Stimulated activated CD4-positive, alpha-beta T cell treated with anti-CD3 and anti-CD28 coated beads, TNF-alpha, amount 100 ng/mL, for 24 hours (primary cell): ENCODE measurements around the gene MBNL1.
A peak's percentile ranks its signal among the peaks of the same experiment; 100 is the strongest.

Experiments
- DNase-seq, 3 experiments: peaks; one replicate each; pipeline ENCODE4 v3.0.0-alpha.2; 2020; ENCODE audit warnings: low read depth in 3 of 3

The MBNL1 gene, protein sequence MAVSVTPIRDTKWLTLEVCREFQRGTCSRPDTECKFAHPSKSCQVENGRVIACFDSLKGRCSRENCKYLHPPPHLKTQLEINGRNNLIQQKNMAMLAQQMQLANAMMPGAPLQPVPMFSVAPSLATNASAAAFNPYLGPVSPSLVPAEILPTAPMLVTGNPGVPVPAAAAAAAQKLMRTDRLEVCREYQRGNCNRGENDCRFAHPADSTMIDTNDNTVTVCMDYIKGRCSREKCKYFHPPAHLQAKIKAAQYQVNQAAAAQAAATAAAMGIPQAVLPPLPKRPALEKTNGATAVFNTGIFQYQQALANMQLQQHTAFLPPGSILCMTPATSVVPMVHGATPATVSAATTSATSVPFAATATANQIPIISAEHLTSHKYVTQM

DNA sequence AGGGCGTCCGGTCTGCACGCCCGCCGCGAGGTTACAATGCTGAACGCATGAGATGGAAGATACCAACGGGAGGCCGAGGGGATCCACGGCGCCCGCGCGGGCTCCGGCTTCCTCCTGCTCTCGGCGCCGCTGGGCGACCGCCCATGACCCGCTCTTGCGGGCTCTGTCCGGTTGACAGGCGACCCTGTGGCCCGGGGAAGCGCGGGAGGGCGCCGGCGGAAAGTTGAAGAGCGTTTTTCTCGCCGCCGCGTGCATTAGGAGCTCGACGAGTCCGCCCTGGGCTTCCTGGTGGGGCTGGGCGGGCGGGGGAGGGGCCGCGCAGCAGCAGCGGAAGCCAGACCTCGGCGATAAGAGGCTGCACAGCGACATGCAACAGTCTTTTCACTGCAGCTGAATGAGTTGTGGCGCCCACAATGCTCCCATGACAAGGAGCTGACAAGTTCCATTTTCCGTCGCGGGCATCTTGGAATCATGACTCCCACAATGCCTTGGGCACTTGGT lies at the start of gene MBNL1:
TSS of gene MBNL1 (plus strand) at position 375 of the 501 bp plus-strand sequence. CDS start 31,265 bp downstream, outside the sequence.
- DNase-seq, result peak; percentile 75 to 86 (median 81)

DNA sequence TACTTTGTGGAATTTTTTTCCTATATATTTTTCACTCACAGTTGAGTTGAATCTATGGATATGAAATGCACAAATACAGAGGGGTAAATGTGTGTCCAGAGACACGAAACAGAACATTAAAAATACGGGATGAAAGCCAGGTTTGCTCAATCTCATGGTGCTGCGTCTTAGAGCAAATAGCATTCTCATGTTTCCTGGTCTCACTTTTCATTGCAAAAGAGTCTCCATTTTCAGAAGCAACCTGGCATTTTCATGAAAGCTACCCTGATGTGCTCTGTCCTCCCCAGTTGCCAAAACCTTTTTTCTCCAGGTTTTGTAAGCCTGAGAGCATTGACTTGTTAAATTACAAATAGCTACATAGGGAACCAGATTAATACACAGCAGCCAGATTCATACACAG lies 49.5 kb upstream of the MBNL1 start:
- DNase-seq, result no peak

DNA sequence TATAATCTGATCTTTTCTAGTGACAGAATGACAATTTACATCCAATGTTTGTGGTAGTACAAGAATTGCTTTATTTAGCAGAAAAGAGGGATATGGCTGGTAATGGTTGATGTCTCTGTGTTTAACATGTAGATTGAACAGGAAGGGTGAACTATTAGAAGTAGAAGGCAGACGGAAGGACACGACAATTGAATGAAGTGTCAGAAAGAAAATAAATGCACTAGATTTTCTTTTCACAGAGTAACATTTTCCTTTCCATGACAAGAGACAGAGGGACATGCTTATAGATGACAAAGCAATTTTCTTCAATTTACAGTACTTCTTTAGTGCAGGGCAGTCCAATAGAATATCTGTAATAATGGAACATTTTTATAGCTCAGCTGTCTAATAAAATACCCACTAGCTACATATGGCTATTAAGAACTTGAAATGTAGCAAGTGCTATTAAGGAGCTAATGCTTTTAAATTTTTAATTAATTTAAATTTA lies 48.9 kb upstream of the MBNL1 start:
- no peak for DNase-seq

DNA sequence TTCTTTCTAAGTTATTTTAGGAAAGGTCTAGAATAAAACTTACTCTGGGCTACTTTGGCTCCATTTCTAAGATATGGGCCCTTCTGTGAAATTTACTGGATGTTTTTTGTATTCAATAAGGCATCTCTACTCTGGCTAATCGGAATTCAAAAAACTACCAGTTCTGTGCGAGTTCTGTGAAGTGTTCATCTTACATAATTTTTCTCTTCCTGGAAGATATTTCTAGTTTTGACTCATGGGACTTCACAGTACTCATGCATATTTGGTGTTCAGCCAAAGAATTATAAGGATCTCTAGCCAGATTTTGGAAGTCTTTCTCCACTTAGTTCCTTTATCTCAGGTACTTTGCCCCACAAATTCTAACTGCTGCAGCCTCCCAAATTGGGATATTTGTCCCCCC lies 46.4 kb upstream of the MBNL1 start:
- DNase-seq, result no peak

DNA sequence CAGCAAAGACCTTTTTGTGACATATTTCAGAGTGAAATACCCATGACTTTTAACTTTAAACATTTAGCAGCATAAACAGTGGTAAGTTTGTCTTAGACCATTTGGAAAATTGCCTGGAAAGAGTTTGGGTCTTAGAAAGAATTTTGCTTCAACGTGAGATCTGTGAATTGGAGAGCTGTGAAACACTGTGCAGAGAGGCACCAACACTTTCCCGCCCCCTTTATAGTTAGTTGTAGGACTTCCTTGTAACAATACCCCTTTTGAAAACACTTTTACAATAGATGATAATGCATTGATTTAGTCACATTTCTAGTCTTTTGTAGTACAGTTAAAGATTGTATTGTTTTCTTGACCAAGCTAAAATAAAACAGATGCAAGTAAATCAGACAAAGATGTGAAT lies 43.5 kb upstream of the MBNL1 start:
- no peak for DNase-seq

DNA sequence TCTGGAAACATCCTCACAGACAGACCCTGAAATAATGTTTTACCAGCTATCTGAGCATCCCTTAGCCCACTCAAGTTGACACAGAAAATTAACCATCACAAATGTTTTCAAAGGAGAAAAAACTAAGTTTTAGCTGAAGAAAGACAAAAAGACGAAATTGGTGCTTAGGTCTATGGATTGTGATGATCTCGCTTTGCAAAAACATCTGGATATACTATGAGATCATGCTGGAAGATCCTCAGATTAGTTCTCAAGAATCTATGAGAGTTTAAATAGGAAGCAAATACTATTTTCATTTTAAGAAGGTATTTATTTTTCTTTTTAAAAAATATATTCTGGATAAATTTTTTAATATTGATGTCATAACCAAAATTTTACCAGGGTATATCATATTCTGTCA lies 42.6 kb upstream of the MBNL1 start:
- DNase-seq, result no peak

DNA sequence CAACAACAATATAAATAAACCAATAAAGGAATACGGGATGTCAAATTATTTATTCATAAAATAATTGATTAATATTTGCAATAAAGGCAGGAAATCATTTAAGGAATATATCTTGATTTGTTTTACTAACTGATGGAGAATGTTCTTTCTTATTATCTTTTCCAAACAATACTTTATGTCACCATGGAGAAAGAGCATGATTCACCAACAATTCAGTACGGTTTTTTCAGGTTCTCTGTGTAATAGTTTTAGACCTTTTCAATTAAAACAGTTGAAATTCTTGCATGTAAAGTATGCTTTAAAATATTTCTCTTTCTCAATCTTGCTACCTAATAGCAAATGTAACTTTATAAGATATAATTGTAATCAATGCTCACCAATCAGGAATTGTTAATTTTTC lies 41.7 kb upstream of the MBNL1 start:
- no peak for DNase-seq

DNA sequence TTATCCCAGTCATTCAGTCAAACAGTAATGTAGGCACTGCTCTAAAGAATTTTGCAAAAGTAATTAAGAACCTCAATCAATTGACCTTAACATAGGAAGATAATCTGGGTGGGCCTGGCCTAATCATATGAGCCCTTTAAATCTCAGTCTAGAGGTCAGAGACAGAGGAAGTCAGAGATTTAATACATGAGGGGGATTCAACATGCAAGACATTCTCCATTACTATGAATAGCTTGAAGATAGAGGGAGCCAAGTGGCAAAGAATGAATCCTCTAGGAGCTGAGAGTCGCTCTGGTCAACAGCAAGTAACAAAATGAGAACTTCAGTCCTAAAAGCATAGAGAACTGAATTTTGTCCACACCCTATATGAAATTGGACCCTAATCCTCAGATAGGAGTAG lies 39.0 kb upstream of the MBNL1 start:
- DNase-seq, result no peak

DNA sequence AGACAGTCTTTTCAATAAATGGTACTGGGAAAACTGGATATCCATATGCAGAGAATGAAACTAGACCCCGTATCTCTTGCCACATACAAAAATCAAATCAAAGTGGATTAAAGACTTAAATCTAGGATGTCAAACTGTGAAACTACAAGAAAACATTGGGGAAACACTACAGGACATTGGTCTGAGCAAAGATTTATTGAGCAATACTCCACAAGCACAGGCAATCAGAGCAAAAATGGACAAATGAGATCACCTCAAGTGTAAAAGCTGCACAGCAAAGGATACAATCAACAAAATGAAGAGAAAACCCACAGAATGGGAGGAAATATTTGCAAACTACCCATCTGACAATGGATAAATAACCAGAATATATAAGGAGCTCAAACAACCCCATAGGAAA lies 38.4 kb upstream of the MBNL1 start:
- no peak for DNase-seq

DNA sequence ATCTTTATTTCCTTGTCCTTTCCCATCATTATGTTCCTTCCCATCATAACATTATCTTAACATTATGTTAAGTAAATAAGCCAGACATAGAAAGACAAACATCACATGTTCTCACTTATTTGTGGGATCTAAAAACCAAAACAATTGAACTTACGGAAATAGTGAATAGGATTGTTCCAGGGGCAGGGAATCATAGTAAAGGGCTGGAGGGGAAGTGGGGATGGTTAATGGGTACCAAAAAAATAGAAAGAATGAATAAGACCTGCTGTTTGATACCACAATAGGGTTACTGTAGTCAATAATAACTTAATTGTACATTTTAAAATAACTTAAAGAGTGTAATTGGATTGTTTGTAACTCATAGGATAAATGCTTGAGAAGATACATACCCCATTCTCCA lies 36.7 kb upstream of the MBNL1 start:
- no peak for DNase-seq

DNA sequence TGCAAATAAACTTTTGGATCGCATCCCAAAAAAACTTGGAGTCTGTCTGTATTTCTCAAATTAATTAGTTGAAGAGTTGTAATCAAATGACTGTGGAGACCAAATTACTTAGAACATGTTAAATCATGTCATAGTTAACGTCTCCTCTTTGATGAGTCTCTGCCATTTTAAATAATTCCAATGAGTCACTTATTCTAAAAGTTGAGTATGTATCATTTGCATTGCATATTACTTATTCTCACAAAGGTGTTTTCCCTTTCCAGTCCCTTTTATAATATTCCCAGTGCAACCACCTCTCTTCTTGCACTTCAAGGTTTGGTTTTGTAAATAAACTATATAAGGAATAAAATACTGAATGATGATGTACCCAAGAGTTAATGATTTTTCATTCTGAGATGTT lies 36.0 kb upstream of the MBNL1 start:
- no peak for DNase-seq

DNA sequence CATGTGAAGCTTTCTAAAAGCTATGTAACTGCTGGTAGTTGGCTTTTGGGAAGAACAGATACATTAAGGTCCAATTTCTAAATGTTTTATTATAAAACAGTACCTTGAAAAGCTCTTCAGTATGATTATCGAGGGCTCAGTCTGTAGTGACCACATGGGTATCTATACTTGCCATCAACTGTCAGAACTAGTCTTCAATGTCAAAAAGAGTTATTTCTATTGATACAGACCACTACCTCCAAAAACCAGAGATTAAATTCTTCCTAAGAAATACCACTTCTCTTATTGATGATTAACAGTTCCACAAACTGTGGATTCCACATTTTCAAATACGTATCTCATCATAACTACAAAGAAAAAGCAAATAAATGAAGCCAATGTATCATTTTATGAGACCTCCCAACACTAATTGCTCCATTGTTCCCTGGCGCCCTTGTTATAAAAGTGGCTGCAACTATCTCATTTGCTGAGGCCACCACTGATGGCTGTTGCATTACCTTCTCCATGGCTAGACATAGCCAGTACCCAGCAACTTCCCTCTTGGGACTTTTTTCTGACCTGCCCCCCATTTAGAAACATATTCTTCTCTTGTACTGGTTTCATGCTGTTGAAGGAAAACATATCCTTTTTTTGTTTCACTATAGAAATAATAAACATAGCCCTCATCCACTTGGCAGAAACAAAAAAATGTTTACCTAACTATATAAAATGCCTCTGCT lies 33.9 kb upstream of the MBNL1 start:
- DNase-seq, result no peak

DNA sequence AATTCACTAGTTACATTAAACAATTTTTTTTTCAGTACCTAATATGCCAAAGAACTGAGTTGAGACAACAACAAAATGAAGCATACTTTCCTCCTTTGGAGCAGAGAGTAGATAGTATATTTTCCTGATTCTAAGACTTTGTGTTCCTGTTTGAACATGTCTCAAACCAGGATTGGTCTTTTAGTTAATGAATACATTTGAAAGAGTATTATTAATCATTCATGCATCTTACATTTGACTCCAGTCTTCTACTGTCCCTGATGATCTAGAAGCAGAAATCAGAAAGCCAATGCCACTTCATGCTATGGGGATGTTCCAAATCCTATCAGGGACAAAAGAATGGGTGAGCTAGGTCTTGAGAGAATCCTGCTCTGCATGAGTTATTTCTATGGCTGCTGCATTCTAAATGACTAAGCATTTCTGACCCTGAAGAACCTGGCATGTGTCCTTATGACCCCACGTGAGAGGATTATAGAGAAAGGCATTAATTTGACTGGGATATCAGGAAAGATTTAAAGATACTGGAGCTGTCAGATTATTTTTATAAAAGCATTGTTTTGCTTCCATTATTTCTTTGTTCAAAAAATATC lies 32.9 kb upstream of the MBNL1 start:
- DNase-seq, result no peak

DNA sequence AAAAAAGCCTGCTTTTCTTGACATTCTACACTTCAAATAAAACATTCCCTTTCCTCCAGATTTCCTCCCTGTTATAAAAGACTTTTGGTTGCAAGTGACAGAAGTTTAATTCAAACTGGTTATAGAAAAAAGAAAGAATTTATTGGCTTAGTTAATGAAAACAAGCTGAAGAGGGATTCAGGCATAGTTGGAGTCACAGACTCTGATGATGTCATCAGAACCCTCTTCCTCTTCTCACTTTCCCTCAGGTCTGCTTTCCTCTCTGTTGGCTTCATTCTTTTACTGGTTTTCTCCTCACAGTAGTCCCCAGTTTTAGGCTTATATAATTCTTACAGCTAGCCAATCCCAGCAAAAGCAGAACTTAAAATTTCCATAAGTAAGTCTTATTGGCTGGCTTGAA lies 32.0 kb upstream of the MBNL1 start:
- DNase-seq, result no peak

DNA sequence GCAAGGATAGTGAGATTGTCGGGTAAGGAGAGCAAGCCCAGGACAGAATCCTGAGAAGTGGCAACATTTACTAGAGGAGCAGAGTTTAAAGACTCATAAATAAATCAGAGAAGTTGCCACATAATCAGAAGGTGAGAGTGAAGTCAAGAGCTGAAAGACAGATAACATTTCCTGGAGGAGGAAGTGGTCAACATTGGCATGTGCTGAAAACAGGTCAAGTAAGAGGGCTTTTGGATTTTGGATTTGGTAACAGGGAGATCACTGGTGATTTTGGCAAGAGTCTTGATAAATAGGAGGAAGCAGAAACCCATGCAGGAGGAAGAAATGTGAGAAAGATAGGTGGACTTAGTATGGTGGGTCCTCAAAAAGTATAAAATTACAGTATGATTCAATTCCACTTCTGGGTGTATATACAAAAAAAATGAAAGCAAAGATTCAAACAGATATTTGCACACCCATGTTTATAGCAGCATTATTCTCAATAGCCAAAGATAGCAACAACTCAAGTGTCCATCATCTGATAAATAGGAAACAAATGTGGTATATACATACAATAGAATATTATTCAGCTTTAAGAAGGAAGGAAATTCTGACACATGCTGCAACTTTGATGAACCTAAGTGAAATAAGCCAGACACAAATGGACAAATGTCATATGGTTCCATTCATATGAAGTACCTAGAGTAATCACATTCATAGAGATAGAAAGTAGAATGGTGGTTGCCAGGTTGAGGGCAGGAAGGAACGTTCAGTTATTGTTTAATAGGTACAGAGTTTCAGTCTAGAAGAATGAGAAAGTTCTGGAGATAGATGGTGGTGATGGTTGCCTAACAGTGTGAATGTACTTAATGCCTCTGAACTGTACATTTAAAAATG lies 27.3 kb upstream of the MBNL1 start:
- no peak for DNase-seq

DNA sequence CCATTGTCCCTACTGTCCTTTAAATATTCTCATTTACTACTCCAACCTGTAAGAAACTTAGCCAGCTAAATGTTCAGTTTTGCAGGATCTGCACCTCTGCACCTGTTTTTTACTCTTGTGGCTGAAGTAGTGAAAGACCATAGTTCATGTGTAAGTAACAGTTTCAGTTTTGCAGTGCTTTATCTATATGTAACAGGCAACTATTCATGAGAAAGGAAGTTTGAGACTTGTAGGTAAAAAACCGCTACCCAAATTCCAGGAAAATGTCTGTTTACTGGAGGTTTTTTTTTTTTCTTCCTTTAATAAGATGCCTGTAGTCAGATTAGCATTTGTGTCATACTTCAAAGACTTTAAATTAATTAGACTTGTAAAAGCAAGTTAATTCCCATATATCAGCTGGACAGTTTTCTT lies 25.4 kb upstream of the MBNL1 start:
- DNase-seq, result no peak

DNA sequence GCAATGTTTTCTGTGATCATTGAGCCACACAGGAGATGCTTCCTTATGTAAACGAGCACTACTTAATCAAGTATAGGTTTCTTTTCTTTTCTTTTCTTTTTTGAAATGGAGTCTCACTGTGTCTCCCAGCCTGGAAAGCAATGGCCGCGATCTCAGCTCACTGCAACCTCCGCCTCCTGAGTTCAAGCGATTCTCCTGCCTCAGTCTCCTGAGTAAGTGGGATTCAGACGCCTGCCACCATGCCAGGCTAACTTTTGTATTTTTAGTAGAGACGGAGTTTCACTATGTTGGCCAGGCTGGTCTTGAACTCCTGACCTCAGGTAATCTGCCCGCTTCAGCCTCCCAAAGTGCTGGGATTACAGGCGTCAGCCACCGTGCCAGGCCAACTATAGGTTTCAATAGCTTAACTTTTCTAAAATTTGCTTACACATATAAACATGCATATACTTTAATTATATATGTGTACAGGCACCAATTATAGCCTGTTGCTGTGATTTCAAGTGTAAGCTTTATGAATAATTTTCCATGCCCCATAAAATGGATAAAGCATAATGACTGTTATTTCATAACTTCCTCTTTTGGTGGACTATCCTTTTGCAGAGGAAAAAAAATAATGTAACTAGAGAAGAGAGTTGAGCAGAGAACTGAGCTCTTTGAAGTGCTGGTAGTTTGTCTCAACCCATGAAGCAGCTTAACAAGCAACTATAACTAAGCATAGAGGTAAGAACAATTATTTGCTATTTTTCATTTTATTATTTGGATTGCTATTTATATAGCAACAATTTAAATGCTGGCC lies 24.8 kb upstream of the MBNL1 start:
- DNase-seq, result no peak

DNA sequence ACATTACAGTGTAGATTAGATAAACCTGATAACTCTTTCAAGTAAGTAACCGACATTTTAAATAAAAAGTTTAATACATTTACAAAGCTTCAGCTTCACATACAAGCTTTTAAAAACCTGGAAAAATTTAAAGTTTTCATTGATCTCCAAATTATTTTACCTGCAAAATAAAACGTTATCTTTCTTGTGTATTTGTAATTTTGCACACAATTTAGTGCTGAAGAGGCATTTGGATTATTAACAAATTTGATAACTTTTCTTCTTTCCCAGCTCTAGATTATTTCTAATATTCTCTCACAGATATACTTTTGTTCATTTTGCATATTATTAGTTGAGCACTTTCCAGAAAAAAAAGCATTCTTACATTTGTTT lies 24.2 kb upstream of the MBNL1 start:
- no peak for DNase-seq

DNA sequence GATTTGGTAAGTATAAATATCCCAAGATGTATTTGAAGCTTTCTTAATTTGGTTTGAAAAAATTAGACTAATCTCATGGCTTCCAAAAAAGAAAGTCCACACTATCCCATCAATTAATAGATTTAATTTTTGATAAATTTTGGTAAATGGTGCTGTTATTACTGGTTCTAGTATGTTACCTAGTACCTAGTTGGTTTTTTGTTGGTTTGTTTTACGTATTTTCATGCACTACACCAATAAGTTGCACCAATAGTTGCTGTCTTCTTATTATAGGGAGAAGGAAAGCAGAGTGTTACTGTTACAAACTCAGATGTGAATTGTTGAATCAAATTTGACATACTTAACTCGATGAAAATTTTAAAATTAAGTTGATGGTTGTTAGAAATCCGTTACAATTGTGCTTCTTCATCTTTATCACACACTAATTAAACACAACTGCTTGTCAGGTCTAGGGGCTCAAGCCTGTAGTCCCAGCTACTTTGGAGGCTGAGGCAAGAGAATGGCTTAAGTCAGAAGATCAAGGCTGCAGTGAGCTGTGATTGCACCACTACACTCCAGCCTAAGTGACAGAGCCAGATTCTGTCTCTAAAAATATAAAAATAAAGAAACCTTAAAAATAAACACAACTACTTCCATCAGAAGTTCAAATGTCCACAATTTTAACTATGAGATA lies 23.1 kb upstream of the MBNL1 start:
- no peak for DNase-seq

DNA sequence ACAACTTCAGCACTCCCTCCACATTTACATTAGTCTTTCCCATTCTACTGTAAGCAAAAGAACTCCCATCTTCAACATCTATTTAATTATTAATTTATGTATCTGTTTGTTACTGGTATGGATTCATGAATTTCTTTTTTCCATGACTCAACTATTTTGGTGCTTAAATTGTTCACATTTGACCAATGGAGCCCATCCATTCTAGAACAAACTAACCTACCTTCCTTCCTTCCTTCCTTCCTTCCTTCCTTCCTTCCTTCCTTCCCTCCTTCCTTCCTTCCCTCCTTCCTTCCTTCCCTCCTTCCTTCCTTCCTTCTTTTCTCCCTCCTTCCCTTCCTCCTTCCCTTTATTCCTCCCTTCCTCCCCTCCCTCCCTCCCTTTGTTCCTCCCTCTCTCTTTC lies 16.8 kb upstream of the MBNL1 start:
- DNase-seq, result no peak
